GM12872 (cell line): Measurements from ENCODE around the gene SDSL.

Experiments
- TF ChIP-seq, protein P1 (sequence below): IDR thresholded peaks from 3 replicates; pipeline ENCODE4 v1.5.1; 2011; ENCODE audit warnings: low read depth, mild to moderate bottlenecking, low read length, moderate library complexity; ENCODE audit not compliant: insufficient read depth

The SDSL gene

DNA sequence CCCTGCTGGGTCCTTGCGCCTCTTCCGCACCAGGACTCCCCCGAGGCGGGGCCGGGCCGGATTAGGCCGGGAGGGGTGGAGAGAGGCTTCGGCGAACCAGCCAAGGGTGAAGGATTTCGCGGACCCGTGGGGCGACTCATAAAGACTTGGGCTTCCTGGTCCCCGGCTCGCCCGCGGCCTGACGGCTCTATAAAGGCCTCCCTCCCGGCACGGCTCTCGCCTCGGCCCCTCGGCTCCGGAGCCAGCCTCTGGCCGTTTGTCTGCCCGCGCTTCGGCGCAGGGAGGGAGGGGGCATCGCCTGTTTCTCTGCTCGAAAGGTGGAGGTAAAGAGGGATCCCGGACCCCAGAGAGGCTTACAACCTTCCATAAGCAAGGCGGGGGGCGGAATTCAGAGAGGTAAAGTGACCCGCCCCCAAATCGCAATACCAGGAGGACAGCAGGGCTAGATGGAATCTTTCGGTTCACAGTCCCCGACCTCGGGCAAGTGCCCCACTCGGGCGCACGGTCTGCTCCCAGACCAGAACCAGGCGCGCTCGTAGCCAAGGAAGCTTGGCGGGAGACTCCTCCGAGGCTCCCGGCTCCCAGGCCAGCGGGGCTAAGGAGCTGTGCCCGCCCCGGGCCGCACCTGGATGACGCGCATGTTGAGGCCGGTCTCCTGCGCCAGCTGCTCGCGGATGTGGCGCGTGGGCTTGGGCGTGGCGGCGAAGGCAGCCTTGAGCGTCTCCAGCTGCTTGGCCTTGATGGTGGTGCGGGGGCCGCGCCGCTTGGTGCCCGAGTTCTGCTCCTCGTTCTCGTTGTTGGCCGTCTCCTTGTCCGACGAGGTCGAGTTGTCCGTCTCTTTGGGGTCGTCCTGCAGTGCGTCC, 45.6 kb downstream of the SDSL start:
- TF ChIP-seq, protein P1, sequence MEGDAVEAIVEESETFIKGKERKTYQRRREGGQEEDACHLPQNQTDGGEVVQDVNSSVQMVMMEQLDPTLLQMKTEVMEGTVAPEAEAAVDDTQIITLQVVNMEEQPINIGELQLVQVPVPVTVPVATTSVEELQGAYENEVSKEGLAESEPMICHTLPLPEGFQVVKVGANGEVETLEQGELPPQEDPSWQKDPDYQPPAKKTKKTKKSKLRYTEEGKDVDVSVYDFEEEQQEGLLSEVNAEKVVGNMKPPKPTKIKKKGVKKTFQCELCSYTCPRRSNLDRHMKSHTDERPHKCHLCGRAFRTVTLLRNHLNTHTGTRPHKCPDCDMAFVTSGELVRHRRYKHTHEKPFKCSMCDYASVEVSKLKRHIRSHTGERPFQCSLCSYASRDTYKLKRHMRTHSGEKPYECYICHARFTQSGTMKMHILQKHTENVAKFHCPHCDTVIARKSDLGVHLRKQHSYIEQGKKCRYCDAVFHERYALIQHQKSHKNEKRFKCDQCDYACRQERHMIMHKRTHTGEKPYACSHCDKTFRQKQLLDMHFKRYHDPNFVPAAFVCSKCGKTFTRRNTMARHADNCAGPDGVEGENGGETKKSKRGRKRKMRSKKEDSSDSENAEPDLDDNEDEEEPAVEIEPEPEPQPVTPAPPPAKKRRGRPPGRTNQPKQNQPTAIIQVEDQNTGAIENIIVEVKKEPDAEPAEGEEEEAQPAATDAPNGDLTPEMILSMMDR = no peak

DNA sequence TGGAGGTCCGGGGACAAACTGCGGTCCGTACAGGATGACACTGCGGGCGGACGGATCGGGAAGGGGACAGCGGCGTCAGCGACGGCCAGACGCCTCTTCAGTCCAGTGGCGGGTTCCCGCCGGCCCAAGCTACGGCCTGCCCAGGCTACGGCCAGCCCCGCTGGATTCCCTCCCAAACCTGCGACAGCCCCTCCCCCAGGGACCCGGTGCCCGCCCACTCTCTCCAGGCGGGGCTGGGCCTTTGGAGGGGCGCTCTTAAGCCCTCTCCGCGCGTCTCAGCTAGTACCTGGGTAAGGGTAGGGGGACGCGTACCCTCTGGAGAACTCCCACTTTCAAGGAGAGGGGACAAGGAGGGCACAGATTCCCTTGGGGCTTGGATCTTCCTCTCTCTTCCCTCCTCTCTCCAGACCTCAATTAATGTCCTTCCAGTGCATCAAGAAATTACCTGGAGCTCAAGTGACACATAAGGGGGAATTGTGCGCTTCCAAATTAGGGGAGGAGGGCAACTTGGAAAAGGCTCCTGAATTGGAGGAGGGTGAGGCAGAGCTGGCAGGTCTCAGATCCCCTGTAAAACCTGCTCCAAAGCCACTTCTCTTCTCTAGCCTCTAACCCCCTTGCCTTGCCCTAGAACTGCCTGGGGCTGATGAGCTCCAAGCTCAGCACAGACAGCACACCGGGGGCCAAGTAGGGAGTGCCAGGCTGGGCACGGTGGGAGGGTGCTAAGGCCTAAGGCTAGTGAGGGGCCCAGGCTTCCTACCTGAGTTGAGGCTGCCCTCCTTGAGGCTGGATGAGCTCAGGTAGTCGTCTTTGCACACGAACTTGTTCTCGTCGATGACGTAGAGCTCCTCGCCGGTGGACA, 46.4 kb downstream of the SDSL start:
- TF ChIP-seq, protein P1 = no peak

DNA sequence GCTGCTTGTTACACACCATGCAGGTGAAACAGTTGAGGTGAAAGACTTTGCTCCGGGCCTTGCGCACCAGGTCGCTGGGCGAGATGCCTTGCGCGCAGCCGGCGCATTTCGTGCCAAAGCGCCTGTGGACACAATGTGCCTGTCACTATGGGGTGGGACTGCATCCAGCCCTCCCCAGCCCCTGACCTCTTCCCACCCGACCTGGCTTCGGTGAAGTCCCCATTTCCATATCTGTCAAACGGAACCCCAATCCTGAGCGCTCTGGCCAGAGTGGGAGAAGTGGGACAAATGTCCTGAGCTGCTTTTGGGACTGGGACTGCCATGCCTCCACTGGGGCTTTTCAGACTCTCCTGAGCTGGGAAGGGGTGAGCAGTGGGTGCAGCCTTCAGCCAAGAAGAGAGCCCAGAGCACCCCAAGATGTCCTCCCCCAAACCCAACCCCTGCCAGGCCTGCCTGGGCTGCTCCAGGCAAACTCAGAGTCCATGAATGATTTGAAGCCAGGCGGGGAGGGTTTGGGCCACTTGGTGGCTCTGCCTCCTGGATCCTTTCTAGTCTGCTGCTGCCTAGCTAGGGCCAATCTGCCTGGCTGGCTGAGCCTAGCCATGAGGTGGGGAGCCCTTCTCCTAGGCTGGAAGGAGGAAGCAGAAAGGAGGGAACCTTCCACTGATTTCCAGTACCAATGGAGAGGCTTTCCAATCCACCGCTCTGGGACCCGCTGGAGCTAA, 47.2 kb downstream of the SDSL start:
- TF ChIP-seq, protein P1 = no peak

DNA sequence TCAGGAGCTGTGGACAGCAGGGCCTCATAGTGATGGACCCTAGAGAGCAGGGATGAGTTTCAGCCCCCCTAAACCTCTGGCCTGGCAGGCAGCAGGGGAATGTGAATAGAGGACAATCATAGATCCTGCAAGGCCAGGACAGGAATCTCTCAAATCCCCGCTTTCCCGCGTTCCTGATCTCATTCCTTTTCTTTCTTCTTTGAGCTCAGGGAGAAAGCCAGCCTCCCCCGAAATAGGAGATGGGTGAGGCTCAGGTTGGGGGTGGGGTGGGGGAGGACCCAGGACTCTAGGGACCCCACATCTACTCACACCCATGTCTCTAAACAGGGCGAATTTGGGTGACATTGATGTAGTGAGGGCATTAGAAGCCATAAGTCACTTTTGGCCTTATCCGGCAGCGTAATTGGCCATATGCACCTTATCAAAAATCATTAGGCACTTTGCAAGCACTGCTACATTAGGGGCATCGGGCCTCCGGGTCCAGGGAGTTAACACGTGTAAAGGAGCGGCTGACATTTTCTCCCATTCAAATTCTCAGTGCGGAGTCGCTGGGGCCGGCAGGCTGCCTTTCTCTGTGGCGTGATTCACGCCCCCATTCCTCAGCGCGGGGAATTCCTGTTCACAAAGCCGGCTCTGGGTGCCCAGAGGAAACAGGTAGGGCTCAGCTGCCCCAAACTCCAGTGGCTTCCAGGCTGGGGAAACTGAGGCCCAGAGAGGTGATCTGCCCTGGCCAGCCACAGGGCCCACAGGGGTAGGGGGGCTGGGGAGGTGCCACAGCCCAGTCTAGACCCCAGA, 48.0 kb downstream of the SDSL start:
- TF ChIP-seq, protein P1 = no peak

DNA sequence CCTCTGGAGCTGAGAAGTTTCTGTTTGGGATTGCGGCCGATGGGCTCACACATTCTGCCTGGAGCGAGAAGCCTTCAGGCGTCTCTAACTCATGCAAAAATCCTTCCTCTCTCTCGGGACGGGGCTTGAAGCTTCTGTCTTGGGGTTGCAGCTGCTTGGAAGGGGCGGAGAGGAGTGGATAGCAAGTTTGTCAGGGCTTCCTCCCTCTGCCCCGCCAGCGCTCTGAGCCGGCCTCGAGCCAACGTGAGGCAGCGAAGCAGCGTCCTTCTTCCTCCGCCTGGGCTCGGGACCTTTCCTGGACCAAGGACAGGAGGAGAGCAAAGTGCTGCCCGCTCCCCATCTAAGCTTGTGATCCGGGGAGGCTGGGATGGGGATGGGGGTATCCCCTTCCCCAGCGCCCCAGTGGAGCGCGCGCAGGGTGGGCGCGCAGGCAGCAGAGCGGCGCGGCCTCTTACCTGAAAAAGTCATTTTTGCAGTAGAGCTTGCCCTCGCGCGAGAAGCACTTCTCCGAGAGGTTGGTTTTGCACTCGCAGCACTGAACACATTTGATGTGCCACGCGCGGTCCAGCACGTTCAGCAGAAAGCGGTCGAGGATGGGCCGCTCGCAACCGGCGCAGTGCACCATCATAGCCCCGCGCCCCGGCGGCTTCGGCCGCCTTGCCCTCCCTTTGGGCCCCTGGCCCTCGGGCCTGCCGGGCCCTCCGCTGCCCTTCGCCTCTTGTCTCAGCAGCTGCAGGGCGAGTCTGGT, 48.9 kb downstream of the SDSL start:
- TF ChIP-seq, protein P1 = no peak

DNA sequence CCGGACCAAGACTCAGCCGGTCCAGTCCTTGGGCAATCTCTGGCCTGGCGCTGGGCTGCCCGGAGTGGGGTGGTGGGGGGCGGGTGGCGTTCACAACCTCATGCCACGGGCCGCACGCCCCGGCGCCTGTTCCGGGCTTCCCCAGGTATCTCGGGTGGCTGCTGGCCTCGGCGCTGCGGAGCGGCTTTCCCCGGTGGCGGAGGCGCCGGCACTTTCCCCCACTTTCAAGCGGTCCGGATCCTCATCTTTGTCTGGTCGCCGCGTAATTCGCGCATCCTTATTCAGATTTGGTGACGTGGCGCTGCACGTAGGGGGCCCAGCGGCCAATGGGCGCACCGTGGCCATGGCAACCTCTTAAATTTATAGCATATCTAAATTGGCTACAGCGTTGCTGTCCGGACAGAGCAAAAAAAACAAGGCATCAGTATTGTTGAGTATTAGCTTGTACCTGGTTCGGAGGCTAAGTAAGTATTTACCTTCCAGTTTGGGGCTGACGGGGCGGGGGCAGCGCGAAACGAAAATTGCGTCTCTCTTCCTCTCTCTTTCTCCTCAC, 49.5 kb downstream of the SDSL start, which contains the start of gene LHX5:
TSS of gene LHX5 (minus strand) at position 253 of the 553 bp plus-strand sequence. CDS start 373 bp downstream, outside the sequence.
- TF ChIP-seq, protein P1 = no peak
